ENCODE data around the gene DYNC2LI1. TPM values are rescaled to one million over a fixed set of nuclear protein-coding genes. Genes with fewer than 3 reads are reported as not detected.

The DYNC2LI1 gene
- total and polyA plus RNA-seq, 2 of the 8 experiments (the other 6 are each of a cell fraction or from before 2014, with no cell fraction given) = 3.9 to 7.6 TPM

DNA sequence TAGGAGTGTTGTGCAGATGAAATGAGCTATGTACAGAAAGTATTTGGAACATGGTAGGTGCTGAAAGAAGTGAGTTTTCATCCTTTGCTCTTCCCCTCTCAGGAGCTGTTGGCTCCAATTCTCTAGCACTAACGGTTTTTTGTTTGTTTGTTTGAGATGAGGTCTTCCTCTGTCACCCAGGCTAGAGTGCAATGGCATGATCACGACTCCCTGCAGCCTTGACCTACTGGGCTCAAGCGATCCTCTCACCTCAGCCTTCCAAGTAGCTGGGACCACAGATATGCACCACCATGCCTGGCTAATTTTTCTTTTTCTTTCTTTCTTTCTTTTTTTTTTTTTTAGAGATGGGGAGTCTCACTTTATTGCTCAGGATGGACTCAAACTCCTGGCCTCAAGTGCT, 52.0 kb downstream of the DYNC2LI1 start (continued):
- TF ChIP-seq, protein P1, sequence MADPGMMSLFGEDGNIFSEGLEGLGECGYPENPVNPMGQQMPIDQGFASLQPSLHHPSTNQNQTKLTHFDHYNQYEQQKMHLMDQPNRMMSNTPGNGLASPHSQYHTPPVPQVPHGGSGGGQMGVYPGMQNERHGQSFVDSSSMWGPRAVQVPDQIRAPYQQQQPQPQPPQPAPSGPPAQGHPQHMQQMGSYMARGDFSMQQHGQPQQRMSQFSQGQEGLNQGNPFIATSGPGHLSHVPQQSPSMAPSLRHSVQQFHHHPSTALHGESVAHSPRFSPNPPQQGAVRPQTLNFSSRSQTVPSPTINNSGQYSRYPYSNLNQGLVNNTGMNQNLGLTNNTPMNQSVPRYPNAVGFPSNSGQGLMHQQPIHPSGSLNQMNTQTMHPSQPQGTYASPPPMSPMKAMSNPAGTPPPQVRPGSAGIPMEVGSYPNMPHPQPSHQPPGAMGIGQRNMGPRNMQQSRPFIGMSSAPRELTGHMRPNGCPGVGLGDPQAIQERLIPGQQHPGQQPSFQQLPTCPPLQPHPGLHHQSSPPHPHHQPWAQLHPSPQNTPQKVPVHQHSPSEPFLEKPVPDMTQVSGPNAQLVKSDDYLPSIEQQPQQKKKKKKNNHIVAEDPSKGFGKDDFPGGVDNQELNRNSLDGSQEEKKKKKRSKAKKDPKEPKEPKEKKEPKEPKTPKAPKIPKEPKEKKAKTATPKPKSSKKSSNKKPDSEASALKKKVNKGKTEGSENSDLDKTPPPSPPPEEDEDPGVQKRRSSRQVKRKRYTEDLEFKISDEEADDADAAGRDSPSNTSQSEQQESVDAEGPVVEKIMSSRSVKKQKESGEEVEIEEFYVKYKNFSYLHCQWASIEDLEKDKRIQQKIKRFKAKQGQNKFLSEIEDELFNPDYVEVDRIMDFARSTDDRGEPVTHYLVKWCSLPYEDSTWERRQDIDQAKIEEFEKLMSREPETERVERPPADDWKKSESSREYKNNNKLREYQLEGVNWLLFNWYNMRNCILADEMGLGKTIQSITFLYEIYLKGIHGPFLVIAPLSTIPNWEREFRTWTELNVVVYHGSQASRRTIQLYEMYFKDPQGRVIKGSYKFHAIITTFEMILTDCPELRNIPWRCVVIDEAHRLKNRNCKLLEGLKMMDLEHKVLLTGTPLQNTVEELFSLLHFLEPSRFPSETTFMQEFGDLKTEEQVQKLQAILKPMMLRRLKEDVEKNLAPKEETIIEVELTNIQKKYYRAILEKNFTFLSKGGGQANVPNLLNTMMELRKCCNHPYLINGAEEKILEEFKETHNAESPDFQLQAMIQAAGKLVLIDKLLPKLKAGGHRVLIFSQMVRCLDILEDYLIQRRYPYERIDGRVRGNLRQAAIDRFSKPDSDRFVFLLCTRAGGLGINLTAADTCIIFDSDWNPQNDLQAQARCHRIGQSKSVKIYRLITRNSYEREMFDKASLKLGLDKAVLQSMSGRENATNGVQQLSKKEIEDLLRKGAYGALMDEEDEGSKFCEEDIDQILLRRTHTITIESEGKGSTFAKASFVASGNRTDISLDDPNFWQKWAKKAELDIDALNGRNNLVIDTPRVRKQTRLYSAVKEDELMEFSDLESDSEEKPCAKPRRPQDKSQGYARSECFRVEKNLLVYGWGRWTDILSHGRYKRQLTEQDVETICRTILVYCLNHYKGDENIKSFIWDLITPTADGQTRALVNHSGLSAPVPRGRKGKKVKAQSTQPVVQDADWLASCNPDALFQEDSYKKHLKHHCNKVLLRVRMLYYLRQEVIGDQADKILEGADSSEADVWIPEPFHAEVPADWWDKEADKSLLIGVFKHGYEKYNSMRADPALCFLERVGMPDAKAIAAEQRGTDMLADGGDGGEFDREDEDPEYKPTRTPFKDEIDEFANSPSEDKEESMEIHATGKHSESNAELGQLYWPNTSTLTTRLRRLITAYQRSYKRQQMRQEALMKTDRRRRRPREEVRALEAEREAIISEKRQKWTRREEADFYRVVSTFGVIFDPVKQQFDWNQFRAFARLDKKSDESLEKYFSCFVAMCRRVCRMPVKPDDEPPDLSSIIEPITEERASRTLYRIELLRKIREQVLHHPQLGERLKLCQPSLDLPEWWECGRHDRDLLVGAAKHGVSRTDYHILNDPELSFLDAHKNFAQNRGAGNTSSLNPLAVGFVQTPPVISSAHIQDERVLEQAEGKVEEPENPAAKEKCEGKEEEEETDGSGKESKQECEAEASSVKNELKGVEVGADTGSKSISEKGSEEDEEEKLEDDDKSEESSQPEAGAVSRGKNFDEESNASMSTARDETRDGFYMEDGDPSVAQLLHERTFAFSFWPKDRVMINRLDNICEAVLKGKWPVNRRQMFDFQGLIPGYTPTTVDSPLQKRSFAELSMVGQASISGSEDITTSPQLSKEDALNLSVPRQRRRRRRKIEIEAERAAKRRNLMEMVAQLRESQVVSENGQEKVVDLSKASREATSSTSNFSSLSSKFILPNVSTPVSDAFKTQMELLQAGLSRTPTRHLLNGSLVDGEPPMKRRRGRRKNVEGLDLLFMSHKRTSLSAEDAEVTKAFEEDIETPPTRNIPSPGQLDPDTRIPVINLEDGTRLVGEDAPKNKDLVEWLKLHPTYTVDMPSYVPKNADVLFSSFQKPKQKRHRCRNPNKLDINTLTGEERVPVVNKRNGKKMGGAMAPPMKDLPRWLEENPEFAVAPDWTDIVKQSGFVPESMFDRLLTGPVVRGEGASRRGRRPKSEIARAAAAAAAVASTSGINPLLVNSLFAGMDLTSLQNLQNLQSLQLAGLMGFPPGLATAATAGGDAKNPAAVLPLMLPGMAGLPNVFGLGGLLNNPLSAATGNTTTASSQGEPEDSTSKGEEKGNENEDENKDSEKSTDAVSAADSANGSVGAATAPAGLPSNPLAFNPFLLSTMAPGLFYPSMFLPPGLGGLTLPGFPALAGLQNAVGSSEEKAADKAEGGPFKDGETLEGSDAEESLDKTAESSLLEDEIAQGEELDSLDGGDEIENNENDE (IDR thresholded peaks at IDR 0.05; ENCODE audit: insufficient replicate concordance, low read length) = no peak
- TF ChIP-seq SP4 (IDR thresholded peaks at IDR 0.05; ENCODE audit: low read length) (no peak), ZNF274 (IDR thresholded peaks at IDR 0.05; ENCODE audit: borderline replicate concordance, extremely low read depth, low read length) (no peak), TBP (IDR thresholded peaks at IDR 0.05; ENCODE audit: low read depth, low read length) (no peak), POLR2AphosphoS5 (IDR thresholded peaks at IDR 0.05; ENCODE audit: low read depth, low read length) (no peak), BACH1 (IDR thresholded peaks at IDR 0.05; ENCODE audit: low read length) (no peak)
